ENCODE measurements around the gene EFCAB5.

GRCh38 chr17:30132615-30133014 is 191.2 kb downstream of the EFCAB5 start:
- TF ChIP-seq CTCF (IDR thresholded peaks at IDR 0.05; ENCODE audit: insufficient read depth, low read length, poor library complexity, severe bottlenecking), result no peak
- TF ChIP-seq EZH2phosphoT487 (conservative IDR thresholded peaks at IDR 0.05; ENCODE audit: low read length), result no peak
